NCI-H2171 treated with DMSO at 0.1 percent for 48 hours (cell line): ENCODE measurements around the gene UBASH3B.

Experiments
- DNase-seq: peaks from one replicate; lab custom pipeline; 2025; lab: John Stamatoyannopoulos, UW

Gene UBASH3B

DNA sequence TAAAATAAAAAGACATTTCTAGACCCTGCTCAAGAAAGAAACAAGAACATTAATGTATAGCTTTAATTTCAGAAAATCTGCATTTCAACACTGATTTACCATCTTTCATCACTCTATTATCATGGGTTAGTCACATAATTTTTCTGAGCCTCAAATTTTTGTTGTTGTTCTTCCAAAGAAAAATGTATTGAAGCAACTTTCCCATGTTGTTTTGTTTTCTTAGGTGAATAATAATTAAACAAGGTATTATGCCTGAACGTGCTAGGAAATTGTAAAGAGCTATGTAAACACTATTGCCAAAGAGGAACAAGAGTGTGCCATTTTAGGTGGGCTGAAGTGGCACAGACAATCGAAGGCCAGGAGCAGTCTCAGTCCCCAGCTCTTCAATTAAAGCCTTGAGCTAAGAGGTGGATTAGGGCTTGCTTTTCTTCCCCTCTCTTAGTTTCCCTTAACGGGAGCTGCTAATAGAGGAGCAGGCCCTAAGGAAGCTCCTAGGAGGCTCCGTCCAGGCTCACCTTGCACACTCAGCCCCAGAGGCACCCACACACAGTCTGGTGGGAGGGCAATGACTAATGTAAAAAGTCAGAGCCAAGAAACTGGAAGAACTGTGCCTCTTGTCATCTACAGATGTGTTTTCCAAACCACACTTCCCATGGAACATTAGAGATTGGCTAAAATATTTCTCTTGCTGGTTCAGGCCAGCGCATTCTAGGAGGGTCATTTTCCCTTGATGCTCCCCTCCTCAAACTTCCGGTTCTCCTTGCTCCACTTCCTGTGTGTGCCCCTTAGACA lies 8.8 kb upstream of the UBASH3B start:
- no peak for DNase-seq

DNA sequence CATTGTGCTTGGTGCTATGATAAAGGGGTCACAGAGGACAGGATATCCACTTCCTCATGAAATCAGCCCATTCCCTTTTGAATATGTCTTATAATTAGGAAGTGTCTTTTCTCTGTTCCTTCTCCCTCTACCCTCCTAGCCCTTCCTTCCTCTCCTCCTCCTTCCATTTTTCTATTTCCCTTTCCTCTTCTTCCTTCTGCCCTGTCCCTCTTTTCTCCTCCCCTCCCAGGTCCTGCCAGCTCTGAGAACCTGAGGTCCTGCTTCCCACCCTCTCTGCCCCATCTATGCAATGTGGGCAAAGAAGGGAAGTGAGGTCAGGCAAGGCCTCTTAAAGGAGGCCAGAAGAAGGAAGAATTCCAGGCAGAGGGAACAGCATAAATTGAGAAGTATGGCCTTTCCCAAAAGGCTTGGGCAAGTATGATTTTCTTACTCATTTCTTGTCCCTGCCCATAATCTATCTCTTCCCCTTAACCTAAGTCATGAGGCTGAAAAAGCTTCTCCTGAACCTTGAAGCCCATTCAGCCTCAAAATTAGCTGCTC lies 7.7 kb upstream of the UBASH3B start:
- no peak for DNase-seq

DNA sequence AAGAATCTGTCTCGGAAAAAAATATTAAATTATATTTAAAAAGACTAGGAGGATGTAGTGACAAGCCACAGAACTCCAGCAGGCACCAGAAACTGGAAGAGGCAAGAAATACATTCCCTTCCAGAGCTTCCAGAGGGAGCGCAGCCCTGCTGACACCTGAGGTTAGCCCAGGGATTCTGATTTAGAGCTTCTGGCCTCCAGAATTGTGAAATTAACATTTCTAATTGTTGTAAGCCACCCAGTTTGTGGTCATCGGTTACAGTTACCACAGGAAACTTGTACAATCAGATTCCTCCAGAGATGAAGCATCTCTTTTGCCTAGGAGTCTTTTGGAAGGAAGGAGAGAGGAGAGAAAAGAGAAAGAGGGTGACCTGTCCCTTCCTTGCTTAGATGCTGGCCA lies 6.4 kb upstream of the UBASH3B start:
- DNase-seq, result no peak

DNA sequence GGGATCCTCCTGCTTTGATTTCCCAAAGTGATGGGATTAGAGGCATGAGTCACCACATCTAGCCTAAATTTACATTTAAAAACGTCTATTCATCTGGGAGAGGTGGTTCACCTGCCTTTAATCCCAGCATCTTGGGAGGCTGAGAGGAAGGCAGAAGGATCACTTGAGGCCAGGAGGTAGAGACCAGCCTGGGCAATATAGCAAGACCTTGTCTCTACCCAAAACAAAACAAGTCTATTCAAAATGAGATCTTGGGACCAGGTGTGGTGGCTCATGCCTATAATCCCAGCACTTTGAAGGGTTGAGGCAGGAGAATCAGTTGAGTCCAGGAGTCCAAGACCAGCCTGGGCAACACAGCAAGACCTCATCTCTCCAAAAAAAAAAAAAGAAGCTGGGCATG lies 4.9 kb upstream of the UBASH3B start:
- DNase-seq, result no peak

DNA sequence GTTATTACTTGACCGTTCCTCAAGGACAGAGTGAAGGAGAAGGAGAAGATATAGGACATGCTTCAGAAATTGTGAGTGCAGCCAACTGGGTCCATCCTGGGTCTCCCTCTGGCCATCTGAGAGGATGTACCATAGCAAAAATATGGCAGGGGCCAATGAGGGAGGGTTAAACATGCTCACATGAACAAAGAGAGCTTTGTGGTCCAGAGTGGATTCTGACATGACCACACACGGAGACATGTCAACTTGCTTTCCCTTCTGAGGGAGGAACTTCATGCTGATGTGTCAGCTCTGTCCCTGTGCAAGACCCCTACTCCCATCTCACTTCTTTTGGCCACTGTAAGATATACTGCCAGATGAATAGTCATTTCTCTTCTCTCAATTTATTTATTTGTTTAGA lies 3.0 kb upstream of the UBASH3B start:
- DNase-seq, result no peak

DNA sequence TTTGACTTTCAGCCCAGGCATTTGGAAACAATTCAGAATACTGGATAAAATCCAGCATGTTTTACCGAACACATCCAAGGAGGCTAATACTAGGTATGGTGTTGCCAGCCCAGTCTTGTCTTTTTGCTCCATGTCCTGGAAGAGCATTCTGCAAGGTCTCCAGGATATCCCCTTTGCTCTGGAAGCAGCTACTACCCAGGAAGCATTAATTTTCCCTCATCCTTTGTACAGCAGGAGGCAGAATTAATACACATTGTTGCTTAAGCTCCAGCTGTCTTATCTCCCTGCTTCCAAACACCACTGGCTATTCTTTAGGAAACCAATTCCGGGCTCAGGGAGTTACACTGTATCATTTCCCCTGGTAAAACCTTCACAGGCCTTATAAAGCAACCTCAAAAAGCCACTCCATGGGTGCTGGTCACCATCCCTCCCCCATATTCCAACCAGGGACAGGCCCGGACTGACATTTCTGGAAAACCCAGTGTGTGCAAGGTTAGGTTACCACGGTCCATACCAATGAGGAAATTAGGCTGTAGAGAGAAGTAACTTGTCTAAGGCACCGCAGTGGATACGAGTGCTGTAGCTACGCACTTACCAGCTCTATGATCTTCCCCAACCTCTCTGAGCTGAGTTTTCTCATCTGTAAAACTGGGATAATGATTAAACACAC lies 1.5 kb upstream of the UBASH3B start:
- DNase-seq, result no peak

DNA sequence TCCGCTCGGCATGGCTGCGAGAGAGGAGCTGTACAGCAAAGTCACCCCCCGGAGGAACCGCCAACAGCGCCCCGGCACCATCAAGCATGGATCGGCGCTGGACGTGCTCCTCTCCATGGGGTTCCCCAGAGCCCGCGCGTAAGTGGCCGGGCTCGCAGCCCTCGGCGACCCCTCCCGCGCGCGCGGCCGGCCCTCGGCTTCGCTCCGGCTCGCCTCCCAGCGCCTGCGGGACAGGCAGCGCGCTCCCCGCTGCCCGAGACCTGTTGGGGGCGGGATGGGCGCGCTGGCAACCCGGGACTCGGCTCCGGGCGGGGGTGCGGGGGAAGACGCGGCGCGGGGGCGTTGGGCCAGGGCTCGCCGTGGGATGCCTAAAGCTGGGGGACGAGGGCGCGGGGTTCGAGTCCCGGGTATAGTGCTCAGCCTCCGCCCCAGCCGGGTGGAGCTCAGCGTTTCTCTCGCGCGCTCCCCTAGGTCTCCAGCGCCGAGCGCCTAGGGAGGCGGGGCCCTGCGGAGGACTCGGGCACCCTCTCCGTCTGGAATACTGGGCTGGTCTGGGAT lies 630 bp downstream of the UBASH3B start:
- peak; percentile 66 for DNase-seq

DNA sequence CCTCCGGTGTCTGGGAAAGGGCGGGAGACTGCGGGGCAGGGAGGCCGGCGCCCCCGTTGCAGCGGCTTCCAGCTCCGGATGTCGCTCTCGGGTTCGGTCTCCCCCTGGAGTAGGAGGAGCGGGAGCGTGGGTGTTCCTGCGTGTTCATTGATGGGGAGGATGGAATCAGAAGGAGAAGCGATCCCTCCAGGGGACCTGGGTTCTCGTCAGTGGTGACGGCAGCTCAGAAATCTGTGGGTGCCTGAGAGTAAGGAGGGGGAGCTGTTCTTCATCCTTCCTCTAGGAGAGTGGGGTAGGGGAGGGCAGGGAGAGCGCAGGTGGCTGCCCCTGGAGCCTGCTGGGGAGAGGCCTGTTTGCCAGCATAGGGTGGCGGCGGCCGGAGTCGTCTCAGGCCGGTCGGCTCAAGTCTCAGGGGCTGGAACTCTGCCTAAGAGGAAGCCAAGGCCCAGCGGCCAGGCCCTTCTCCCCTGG lies 1.1 kb downstream of the UBASH3B start:
- peak; percentile 66 for DNase-seq

DNA sequence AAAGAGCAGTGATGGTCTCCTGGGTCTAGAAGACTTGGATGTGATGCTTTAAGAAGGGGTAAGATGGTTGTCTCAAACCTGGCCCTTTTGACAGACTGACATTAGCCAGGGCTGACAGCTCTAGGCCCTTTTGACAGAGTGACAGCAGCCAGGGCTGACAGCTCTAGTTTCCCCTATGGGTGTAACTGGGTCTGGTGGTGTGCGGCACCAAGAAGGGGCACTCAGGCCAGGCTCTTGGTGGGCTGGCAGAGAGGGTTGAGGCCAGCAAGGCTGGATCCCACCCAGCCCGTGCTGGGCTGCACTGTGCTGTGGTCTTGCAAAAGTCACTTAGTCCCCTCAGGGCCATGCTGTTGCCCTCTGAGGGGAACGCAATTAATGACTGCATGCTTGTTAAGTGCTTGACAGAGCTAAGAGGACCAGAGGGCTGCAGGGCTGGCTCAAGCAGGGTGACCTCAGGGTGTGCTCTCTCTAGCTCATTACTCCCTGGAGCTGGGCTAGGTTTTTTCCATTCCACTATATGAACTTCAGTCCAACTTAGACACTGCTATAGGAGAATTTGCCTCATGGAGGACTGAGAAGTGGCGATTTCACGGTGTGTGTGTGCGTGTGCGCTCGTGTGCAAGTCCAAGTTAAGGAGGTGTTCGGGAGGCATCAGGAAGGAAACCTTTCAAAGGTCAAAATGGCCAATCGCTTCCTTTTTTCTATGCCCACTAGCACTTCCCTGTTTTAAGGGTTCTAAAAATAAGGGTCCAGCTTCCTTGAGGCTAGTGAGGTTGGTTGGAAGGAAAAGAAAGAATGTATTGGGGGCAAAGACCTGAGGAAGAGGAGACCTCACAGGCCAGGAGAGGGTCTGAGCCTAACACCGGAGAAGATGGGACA lies 4.4 kb downstream of the UBASH3B start:
- DNase-seq, result no peak

DNA sequence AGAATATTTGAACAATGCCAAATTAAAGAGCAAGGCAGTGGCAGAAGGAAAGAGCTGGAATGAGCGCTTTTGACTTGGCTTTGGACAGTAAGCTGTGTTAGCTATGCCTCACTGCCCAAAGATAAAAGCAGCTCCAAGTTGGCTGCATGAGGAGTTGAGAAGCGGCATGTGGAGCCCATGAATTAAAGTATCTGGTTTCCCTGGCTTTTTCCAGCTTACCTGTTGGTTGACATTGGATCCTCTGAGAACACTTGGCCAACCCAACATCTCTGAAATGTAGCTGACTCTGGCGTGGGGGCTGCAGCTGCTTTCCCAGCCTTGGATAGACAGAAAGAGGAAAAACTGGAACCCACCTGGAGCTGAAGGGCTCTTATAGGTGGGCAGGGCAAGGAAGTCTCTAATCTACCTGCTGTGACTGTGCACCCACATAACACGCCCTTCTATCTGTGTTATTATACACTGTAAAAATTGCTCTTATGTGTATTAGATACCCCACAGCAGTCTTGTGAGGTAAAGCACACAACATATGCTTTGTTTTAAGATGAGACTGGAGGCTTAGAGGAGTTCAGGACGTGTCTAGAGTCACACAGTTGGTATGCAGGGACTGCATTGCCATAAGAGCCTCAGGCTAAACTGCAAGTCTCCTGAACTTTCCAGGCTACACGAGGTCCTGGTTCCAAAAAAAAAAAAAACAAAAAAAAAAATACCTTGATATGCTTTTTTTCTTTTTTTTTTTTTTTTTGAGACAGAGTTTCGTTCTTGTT lies 5.8 kb downstream of the UBASH3B start:
- DNase-seq, result peak; percentile 95

DNA sequence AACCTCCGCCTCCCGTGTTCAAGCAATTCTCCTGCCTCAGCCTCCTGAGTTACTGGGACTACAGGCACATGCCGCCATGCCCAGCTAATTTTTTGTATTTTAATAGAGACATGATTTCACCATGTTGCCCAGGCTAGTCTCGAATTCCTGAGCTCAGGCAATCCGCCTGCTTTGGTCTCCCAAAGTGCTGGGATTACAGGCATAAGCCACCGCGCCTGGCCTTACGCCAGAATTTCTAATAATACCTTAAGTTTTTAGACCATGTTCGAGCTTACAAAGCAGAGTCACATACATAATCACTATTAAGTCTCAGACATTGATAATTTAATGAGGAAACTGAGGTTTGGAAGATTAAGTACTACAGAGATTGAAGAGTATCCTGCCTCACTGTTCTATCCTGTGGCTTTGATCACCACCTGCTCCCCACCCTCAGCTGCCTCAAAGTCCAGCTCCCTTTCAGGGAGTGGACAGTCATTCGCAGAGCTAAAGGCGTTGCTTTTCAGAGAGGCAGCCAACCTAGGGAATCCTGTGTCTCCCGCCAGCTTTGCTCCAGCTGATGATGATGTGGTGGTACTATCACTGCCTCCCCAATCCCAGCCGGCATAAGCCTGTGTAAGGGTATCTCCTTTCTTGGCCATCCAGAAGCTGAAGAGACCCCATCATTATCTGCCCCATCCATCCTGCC lies 7.7 kb downstream of the UBASH3B start:
- no peak for DNase-seq

DNA sequence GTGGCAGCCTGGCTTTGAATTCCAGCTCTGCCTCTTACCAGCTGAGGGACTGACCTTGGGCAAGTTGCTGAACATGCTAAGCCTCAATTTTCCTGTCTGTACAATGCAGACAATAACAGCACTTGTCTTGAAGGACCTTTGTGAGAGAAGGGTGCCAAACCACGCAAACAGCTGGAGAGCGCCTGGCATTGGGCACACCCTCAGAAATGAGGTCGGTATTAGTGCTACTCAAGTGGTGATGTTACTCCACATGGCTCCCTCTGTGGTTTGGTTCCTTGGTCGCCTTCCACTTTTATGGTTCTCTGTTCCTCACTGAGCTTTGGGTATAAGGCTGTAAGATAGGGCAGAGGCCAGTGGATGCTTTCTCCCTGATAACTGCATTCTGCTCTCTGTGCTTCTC lies 8.2 kb downstream of the UBASH3B start:
- no peak for DNase-seq

DNA sequence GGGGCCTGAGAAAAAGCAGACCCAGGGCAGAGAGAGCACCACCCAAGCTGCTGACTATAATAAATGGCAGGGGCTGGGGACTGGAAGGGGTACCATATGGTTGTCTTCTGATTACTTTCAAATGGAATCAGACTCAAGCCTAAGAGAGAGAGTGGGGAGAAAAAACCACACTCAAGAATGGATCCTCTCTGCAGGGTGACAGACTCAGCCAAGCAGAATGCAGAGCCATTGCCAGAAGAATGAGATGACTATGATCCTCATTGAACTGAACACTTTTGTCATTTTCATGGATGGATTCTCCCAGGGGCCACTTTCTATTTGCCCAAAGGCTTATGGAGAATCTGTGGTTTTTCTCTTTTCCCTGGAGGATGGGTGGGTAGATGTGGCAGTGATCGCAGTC lies 8.7 kb downstream of the UBASH3B start:
- DNase-seq, result peak; percentile 56

DNA sequence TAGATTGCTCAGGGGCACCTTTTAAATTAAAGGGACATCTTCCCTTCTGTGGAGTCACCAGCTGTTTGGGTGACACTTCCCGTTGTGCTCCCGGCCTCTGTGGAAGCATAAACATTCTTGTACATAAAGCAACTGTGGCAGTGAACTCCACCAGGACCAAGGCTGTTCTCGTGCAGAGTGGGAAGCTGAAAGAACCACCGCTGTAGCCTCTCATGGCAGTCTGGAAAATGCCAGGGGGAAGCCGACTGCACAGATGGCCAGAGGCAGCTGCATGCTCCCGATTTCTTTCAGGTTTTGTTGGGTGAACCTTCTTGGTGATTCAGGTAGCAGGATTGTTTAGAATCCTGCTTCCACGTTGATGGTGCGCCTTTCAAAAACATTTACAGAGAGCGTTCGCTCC lies 10.3 kb downstream of the UBASH3B start:
- peak; percentile 61 for DNase-seq

DNA sequence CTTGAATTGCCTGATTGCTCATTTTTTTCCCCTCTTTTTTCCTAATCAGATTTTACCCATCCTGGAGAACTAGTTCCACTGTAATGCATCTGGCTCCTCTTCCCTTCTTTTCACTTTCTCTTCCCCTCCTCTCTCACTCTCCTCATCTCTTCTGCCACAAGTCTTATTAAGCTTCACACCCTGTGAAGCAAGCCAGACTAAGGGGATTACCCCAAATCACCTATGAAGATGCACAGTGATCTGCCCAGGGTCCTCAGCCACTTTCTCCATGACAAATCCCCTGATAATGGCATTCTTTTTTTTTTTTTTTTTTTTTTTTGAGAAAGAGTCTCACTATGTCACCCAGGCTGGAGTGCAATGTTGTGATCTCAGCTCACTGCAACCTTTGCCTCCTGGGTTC lies 11.2 kb downstream of the UBASH3B start:
- DNase-seq, result no peak

DNA sequence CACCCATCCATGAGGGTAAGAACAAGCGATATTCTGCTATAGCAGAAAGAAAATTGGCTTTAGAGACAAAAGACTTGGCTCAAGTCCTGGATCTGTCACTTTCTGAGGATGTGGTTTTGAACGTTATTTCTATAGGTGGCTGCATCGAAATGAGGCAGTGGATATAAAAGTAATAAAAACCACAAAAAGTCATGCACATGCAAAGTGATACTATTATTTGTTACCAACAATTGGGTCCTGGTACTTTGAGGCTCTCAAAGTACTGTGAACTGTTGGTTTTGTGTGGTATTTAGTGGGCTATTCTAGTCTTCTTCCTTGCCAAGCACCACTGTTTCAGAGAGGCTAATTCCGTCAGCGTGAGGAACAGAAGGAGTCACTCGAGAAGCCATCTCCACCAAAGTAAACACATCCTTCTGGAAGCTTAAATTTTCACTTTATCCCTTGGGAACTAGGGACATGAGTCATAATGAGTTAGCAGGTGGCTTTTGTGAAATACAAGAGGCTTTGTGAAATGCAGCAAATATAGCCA lies 13.1 kb downstream of the UBASH3B start:
- peak; percentile 88 for DNase-seq

DNA sequence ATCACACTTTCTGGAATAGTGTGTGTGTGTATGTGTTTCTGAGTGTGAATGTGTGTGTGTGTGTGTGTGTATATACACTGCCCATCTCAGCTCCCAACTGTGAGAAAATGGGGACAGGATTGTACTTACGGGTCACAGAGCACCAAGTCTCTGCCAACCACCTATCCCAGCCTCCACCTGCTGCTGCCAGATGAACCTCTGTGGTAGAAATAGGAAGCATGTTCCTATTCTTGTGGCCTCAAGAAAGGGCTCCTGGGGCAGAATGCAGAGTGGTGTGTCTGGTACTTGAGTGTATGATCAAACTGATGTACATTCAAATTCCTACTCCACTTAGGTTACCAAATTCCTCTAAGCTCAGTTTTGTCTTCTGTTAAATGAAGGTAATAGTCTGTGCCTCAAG lies 14.6 kb downstream of the UBASH3B start:
- no peak for DNase-seq

DNA sequence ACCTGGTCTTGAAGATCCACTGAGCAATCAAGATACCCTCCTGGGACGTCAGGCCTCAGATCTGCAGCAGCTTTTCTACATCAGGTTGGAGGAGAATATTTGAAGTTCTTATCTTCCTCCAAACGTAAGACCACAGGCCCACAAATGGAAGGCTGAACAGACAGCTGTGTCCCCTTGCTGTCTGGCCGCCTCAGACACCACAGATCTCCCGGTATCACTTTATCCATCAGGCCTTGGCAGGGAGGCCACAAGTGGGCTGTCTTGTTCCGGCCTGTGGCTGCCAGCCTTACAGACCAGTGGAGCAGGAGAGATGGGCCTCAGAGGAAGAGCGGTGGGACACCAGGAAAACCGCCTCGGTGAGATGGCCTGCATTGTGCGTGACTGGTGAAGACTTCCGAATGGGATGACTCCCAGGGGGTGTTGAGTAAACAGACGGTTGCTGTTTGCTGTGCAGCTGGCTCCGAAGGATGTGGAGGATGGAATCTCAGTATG lies 15.9 kb downstream of the UBASH3B start:
- DNase-seq, result peak; percentile 76

DNA sequence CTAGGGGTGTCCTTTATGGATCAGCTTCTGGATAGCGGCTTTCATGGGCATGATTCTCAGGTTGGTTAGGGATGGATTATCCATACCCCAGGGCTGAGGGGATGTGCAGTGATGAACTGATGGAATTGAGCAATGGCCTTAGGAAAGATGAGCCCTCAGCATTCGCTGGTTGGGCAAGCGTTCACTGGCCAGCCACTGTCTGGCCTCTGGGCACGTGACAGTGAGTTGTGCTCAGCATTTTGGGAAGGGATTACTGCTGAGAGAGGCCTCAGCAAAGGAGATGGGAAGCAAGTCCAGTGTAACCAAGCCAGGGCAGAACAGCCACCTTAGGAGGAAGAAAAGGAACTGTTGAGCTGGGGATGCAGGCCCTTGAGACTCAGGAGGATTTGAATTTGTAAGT lies 17.4 kb downstream of the UBASH3B start:
- no peak for DNase-seq

DNA sequence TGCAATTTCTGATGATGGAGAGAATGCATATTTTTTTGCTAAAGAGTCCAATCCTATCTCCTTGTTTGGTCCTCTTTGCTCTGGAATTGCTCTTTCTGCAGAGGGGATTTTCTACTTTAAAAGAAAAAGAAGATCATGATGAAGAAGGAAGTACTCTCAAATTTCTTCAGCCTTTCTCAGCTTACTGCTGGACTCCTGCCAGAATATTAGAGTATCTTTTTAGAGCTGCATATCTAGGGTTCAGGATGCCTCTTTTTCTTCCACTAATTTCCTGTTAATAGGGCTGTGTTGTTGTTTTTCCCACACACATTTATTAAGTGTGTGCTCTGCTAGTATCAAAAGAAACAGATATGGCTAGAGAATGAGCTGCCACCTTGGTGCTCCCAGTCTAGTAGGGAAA lies 18.2 kb downstream of the UBASH3B start:
- DNase-seq, result peak; percentile 38
